Measurements from ENCODE around the gene PRDX4.

PRDX4 gene

GRCh38 chrX:23667239-23668177, at the start of gene PRDX4 (continued):
- TF ChIP-seq ZNF174 (tag by site-specific recombination; IDR thresholded peaks at IDR 0.05), result no peak
- TF ChIP-seq ZNF37A (tag by site-specific recombination; IDR thresholded peaks at IDR 0.05), result no peak
- 0 out of 2 replicates have a peak, but pooled peaks have one; percentile 35 for TF ChIP-seq ZNF394 (tag by site-specific recombination; IDR thresholded peaks at IDR 0.05; ENCODE audit: borderline replicate concordance)
- TF ChIP-seq KLF16 (tag by site-specific recombination; IDR thresholded peaks at IDR 0.05), result peak; percentile 85; the same call in 1 of the 2 replicates
- TF ChIP-seq MYNN (tag by site-specific recombination; IDR thresholded peaks at IDR 0.05; ENCODE audit: borderline replicate concordance), result no peak
- peak; percentile 86 for TF ChIP-seq CTCF (tag by site-specific recombination; IDR thresholded peaks at IDR 0.05)
- no peak for TF ChIP-seq ZNF423 (tag by site-specific recombination; IDR thresholded peaks at IDR 0.05)
- 0 out of 2 replicates have a peak, but pooled peaks have one; percentile 23 for TF ChIP-seq REST (tag by site-specific recombination; IDR thresholded peaks at IDR 0.05)
- TF ChIP-seq PBX3 (CRISPR knock-in tag; IDR thresholded peaks at IDR 0.05), result peak; percentile 57; the same call in 1 of the 2 replicates
- TF ChIP-seq ZNF513 (tag by site-specific recombination; IDR thresholded peaks at IDR 0.05), result no peak
- TF ChIP-seq ZNF202 (tag by site-specific recombination; IDR thresholded peaks at IDR 0.05; ENCODE audit: borderline replicate concordance), result no peak
- no peak for TF ChIP-seq ZNF341 (tag by site-specific recombination; IDR thresholded peaks at IDR 0.05; ENCODE audit: low read depth)
- TF ChIP-seq ZNF350 (tag by site-specific recombination; IDR thresholded peaks at IDR 0.05), result no peak
- TF ChIP-seq ZNF19 (tag by site-specific recombination; IDR thresholded peaks at IDR 0.05; ENCODE audit: low read depth), result no peak
- no peak for TF ChIP-seq OSR2 (tag by site-specific recombination; IDR thresholded peaks at IDR 0.05)
- no peak for TF ChIP-seq HOXC10 (CRISPR knock-in tag; IDR thresholded peaks at IDR 0.05)
- no peak for TF ChIP-seq ZNF664 (tag by site-specific recombination; IDR thresholded peaks at IDR 0.05)
- peak; percentile 41; the same call in 1 of the 2 replicates for TF ChIP-seq GLIS2 (tag by site-specific recombination; IDR thresholded peaks at IDR 0.05)
- TF ChIP-seq ZNF704 (tag by site-specific recombination; IDR thresholded peaks at IDR 0.05), result no peak
- no peak for TF ChIP-seq ZFP69B (tag by site-specific recombination; IDR thresholded peaks at IDR 0.05)
- no peak for TF ChIP-seq ZNF302 (tag by site-specific recombination; IDR thresholded peaks at IDR 0.05; ENCODE audit: low read depth)
- no peak for TF ChIP-seq ZNF701 (tag by site-specific recombination; IDR thresholded peaks at IDR 0.05)
- TF ChIP-seq ZNF747 (tag by site-specific recombination; IDR thresholded peaks at IDR 0.05), result no peak
- no peak for TF ChIP-seq GLI2 (tag by site-specific recombination; IDR thresholded peaks at IDR 0.05; ENCODE audit: borderline replicate concordance, low read depth)
- no peak for TF ChIP-seq MEIS1 (CRISPR knock-in tag; IDR thresholded peaks at IDR 0.05; ENCODE audit: borderline replicate concordance)
- TF ChIP-seq ZNF501 (tag by site-specific recombination; IDR thresholded peaks at IDR 0.05), result peak; percentile 62; the same call in 1 of the 2 replicates
- TF ChIP-seq ZNF654 (tag by site-specific recombination; IDR thresholded peaks at IDR 0.05; ENCODE audit: low read depth), result no peak
- TF ChIP-seq KLF9 (tag by site-specific recombination; IDR thresholded peaks at IDR 0.05; ENCODE audit: low read depth), result peak; percentile 67
- TF ChIP-seq ZNF626 (tag by site-specific recombination; IDR thresholded peaks at IDR 0.05), result no peak
- 0 out of 2 replicates have a peak, but pooled peaks have one; percentile 25 for TF ChIP-seq ZNF391 (tag by site-specific recombination; IDR thresholded peaks at IDR 0.05; ENCODE audit: borderline replicate concordance, low read depth)
- no peak for TF ChIP-seq WT1 (tag by site-specific recombination; IDR thresholded peaks at IDR 0.05)

All from HEK293 (cell line).